HG02759 (cell line): ENCODE measurements around the gene OR10H5.
"Not testable (repeated sequence)": the region's sequence is repeated elsewhere in the genome, so short reads cannot be mapped to it uniquely, and the experiment has no call there.

Source experiments
- ATAC-seq: cut with Tn5 transposase; IDR thresholded peaks from one replicate; pipeline ENCODE4 v1.9.1; 2021; ENCODE audit warnings: mild to moderate bottlenecking, moderate library complexity; ENCODE audit not compliant: unreplicated experiment

The OR10H5 gene

GRCh38 chr19:15843203-15843893 lies 55.9 kb downstream of the OR10H5 start:
- ATAC-seq, result no peak

GRCh38 chr19:15843894-15844222 lies 56.4 kb downstream of the OR10H5 start:
- not testable (repeated sequence) for ATAC-seq

- no peak for ATAC-seq
These were observed 59.5 kb downstream of the OR10H5 start for GRCh38 chr19:15846923-15847322.

GRCh38 chr19:15850385-15850784 lies 62.9 kb downstream of the OR10H5 start:
- no peak for ATAC-seq
